Stimulated activated CD4-positive, alpha-beta T cell treated with anti-CD3 and anti-CD28 coated beads, Interleukin-15, amount 100 ng/mL, for 48 hours (primary cell): ENCODE data around the gene ZBTB34.

Experiments
- DNase-seq, 2 donors: peaks; one replicate each; pipeline ENCODE4 v3.0.0-alpha.2; 2020; ENCODE audit warnings: low read depth in 2 of 2

Gene ZBTB34

DNA sequence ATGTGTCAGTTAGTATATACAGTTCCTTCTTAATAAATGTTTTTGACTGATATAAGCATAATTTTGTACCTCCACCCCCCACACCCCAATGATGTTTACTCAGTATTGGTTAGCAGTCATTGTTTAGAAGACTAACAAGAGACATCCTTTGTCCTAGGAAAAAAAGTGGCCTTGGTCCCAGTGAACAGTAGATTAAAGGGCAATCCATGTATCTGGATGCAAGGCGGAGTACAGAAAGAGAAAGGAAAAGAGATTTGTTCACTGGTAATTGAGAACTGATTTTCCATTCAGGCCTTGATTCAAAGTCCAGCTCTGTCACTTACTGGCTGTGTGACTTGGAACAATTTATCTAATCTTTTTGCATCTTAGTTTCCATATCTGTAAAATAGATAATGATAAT lies 58.8 kb downstream of the ZBTB34 start:
- no peak for DNase-seq

DNA sequence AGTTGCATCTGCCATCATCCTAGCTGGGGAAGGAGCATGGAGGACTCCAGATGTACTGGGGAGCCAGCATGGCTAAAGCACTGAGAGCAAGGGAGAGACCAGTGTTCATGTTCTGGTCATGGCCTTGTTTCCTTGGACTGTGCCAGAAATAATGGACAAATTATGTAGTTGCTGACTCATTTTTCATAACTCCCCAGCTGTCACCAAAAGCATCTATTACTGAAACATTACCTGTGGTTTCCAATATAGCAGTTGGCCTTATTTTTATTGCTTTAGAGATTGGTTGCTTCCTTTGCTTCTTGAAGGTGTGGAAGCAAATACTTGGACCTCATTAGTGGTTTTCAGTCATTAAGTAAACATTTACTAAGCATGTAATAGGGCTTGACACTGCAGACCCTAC lies 65.4 kb downstream of the ZBTB34 start:
- no peak for DNase-seq

DNA sequence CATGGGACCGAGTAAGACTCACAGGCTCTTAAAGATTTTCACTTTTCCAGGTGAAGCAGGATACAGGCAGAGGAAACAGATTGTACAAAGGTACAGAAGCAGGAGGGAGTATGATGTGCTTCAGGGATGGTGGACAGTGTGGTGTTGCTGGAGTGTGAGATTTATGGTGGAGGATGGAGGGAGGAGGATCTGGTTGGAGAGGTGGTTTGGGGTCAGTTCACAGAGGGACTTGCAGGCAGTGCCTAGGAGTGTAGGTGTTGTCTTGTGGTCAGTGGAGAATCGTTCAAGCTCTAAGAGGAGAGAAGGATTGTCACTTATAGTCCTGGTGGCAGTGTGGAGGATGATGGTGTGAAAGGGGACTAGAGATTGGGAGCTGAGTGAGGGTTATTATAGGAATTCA lies 65.9 kb downstream of the ZBTB34 start:
- DNase-seq = no peak

DNA sequence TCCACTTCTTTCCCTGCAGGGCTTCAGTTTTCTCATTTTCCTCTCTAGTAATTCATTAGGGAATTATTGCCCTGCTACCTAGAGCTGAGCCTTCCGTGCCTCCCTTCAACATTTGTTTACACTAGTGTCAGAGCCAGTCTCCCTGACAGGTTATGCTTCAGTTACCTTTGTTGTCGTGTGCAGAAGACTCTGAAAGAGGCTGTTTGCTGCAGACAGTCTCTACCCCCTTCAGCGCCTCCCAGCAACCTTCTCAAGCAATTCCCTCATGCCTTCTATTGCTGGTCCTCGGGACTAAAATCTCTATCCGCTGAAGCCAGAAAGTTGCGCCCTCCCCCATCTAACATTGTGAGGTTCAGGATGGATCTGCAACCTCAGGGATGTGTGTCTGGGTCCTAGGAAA lies 67.0 kb downstream of the ZBTB34 start:
- no peak for DNase-seq

DNA sequence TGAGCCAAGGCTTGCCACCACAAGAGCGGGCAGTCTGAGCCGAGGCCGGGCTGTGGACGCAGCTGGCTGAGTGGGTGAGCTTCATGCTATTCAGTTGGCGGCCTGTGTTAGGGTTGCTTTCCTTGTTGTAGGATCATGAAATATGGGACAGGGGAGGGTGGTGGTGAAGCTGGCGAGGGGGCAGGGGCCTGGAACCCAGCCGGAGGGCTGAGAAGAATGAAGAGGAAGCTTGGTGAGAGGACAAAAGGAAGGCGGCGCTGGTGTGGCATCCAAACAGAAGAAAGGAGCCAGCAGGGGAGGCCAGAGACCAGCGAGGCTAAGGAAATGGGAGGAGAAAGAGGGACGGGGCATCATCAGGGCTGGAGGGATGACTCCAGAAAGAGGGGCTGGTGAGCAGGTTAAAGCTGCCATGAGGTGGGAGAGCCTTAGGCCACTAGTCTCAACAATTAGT lies 72.5 kb downstream of the ZBTB34 start:
- no peak for DNase-seq

DNA sequence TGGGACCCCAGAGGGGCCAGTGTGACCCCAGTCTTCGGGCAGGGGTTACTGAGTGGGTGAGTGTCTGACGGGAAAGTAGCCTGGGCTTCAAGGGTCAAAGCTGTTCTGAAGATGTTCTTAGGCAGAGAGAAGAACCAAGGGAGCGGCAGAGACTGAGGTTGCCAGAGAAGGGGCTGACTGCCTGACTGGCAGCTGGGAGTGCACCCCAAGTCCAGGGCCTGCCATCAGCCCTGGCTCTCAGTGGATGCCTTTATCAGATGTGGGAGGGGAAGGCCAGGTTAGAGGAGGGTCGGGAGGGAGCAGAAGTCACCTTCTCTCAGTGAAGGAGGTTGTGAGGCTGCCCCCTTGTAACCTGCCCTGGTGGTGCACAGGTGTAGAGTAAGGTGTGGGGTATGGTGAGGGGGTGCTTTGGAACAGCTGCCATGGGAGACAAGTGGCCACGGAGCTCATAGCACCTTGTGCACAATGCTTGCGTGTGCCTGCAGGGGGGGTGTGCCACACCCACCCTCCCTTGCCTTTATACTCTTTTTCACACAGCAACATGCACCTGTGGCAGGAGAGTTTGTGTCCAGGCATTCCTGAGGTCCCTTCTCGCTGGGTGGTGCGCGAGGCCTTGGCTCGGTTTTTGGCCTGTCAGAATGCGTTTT lies 73.0 kb downstream of the ZBTB34 start:
- no peak for DNase-seq

DNA sequence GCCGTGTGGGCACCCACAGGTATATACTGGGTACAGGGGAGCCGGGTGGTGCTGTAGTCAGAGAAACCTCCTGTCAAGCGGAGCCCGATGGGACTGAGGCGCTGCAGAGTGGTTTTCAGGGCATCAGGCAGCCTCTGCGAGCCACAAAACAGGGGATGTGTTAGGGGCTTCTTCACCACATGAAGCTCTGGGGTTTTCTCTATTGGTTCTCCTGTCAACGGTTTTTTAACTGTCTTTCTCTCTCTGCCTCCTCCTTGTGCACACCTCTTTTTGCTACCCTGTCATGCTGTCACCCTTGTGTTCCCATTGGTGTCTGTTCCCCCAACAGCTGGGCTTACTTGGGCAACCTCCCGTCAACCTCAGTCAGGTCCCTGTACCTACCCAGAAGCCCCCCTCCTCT lies 74.0 kb downstream of the ZBTB34 start:
- DNase-seq = no peak
